NCI-H2081 (cell line): Measurements from ENCODE around the gene BRD2.

Source experiments
- DNase-seq, 2 experiments: peaks; one replicate each; lab custom pipeline; 2025; lab: John Stamatoyannopoulos, UW

BRD2 gene

DNA sequence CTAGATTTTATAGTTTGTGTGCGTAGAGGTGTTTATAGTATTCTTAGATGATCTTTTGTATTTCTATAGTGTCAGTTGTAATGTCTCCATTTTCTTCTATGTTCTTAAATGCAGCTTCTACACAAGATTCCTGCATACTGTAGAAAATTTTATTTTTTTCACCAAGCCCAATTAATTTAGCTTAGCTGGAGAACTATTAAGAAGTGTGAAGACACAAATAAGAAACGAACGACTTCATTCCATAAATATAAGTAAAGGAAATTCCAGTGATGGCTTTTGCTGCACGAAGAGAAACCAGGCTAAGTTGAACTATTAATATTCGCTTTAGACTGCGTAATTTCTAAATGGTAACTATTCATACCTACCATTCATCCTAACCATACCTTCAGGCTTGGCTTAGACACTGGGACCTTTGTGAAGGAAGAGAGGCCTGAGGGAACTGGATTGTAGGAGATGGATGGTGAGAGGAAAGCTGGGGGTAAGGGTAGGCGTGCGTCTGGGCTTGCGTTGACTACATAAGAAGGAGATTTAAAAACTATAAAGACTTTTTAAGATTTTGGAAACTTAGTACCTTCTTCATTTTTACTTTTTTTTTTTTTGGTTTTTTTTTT lies 25.1 kb downstream of the BRD2 start:
- DNase-seq: no peak

DNA sequence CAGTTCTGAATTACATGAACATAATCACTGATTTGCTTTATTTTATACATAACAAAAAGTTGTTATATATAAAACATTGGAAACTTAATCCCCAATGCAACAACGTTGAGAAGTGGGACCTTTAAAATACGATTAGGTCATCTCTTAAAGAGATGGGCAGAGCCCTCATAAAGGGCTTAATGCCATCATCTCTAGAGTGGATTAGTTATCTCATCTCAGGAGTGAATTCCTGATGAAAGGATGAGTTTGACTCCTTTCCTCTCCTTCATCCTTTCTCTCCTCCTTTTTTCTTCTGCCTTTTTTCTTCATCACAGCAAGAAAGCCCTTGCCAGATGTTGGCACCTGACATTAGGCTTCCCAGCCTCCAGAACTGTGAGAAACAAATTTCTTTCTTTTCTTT lies 27.1 kb downstream of the BRD2 start:
- no peak for DNase-seq

DNA sequence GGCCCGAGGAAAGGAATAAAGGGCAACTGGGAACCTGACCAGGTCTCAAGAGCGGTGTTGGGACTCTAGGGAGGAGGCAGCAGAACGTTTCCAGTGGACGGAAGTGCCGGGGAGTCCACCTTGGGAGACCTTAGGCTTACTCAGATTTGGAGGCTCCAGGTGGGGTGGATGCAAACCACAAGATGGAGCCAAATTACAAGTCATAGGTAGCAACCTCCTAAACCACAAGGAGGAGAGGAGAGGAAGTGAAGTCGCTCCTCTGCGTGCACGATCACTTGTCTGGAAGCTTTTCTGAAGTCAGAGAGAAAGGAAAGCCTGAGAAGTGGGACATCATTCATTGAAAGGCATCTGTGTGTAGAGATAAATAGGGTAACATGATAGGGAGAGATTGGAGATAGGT lies 31.7 kb downstream of the BRD2 start:
- no peak for DNase-seq

DNA sequence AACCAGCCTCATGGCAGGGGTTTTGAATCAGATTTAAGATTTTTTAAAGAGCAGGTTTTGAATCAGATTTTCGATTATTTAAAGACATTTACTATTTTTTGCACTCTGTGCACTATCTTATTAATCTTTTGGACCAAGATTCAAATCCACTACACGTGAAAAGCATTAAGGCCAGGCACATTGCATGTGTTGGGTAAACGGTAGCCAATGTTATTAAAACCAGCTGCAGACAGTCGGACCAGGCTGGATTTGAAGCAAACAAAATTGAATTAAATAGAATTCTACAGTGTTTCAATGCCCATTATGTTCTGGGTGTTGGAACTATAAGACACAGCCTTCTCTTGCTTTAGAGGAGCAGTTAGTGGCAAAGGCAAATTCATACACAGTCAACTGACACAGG lies 33.3 kb downstream of the BRD2 start:
- DNase-seq: no peak

DNA sequence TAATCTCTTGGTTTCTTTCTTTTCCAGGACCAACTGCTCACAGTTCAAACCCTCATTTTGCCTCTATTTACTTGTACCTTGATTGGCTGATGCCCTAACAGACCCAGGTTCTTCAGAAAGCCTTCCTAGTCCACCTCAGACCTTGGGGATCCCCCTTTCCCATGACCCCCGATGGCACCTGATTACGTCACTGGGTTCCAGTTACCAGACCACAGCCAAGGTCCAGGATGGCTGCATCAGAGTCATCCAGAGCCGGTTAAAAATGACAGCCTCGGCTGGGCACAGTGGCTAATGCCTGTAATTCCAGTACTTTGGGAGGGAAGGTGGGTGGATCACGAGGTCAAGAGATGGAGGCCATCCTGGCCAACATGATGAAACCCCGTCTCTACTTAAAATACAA lies 36.5 kb downstream of the BRD2 start:
- DNase-seq: no peak

DNA sequence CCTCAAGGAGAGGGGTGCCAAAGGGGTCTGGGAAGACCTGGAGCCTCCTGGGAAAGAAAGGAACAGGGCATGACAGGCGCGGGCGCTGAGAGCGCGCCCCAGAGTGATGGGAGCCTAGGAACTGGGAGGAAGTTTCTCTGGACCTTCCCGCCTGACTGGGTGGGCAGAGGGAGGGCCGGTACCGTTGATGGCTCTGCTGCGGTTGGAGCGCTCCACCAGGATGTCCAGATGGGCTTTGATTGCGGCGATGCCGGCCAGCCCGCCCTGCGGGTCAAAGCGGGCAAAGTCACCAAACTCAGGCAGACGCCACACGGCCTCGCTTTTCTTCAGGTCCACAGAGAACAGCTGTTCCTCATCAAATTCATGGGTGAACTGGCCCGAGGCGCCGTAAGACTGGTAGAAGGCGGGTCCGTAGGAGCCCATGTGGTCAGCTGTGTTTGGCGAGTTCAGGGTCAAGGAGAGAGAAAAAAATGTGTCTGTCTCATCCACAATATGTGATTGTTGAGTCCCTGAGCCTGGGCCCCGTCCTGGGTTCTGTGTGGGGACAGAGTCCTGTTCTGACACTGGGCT lies 39.5 kb downstream of the BRD2 start:
- DNase-seq: no peak

DNA sequence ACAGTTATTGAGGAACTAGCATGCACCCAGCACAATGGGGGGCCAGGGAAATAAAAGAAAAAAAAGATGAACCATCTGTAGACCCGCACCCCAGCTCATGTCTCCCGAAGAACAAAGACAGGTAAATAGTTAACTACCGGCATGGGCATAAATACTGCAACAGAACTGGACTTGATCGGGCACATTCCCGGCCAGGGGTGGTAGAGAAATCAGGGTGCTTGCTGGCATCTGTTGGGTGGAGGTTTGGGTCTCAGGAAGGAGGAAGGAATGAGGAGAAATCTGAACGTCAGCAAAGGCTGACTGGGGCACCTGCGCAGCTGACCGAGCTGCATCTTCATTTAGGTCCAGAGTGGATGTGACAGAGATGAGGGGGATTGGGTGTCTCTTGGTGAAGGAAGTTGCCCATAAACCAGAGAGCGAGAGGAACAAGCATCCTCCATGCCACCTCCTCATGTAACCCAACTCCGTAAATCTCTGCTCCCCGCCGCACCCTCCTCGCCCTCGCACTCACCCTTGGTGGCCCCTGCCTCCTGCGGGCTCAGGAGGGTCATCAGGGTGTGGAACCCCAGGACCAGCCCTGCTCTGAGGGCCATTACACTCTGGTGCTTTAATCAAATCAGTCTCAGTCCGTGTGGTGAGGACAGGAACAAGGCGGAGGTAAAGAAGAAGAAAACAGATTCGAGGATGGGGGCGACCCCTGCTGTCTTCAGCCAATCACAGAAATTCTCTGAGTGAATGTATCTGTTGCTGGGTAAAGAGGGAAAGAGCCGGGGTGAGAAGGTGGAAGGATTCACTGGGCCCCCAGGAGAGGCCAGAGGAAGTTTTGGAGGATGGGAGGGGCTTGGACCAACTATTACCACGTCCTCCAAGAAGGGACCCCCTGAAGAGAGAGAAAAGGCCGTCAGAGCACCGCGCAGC lies 40.8 kb downstream of the BRD2 start, which contains the start of gene HLA-DOA:
Gene HLA-DOA (minus strand): TSS at position 648 of the 918 bp plus-strand sequence.
- DNase-seq: peak in 1 of 2 experiments; percentile 16

DNA sequence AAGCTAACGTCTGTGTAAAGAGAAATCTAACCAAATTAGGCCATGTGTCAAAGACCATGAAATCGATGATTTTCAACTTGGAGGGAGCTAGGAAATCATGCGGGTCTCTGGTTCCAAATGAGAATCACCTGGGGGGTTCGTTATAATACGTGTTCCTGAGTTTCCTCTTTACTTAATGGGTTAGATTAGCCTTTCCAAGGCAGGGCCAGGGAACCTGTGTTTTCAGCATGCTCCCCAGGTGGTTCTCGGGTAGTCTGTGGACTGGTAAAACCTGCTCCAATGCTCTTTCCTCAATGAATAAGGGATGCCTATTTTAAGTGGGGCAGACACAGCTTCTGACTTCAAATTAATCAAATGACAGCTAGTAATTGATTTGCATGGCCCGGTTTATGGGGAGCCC lies 42.0 kb downstream of the BRD2 start:
- DNase-seq: no peak

DNA sequence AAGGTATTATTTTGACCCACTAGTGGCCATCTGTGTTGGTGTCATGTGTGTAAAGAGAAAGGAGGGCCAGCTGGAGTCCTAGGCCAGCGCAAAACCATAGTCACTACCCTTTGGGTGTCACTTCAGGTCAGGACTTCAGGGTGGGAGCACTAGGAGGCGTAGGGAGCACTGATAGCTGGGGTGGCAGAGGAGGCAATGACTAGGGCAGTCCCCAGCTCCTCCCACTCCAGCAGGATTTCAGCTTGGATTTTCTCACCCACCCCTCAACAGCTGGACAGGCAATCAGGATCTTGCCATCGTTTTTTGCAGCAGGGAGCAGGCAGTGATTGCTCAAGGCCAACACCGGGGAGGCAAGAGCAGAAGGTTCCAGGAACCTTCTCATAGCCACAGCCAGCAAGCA lies 45.2 kb downstream of the BRD2 start:
- no peak for DNase-seq

DNA sequence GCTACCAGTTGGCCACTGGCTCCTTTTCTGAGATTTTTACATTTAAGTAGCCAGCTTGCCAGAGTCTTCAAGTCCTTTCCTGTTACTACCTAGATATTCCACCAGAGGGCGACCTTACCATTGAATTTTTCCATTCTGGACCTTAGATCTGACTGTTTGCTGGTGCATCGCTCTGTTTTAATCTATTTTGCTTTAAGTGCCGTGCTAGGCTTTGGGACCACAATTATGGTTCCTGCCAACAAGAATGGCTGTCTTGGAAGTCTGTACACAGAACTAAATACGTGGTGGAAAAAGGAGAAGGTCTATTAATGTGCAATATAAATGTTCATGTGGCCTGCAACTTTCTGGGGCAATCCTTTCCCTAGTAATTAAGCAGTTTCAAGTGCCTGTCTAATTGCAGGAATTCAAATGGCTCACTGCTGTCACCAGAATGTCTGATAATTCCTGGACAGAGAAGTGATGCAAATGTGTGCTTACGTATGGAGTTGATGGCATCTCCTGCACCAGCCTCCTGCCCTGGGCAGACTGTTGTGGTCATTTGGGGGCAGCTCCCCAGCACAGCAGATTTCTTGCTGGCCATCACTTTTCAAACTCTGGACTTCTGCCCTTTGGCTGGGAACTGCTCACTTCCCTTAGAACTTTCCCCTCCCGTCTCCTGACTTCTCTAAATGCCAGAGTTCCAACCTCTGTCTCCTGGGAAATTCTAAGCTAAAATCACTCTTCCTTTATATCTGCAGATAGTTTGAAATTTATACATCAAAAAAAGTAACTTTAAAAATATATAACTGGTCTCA lies 46.6 kb downstream of the BRD2 start:
- DNase-seq: peak; percentile 47 to 68

DNA sequence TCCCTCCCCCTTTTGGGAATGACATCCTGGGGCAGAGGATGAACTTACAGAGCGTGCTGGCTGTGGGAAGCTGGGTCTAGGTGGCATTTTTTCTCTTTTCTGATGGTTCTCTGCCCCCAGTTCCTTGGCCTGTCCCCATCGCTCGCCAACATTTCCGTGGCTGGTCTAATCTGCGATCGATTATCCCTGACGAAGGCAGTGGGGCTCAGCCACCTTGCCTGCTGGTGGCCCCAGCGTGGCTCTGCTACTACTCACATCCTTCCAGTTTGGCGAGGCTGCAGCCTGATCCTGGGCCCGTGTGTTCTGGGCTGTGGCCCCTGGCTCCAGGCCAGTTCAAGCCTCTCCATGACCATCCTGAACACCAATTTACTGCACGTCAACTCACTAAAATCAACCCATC lies 47.4 kb downstream of the BRD2 start:
- no peak for DNase-seq

DNA sequence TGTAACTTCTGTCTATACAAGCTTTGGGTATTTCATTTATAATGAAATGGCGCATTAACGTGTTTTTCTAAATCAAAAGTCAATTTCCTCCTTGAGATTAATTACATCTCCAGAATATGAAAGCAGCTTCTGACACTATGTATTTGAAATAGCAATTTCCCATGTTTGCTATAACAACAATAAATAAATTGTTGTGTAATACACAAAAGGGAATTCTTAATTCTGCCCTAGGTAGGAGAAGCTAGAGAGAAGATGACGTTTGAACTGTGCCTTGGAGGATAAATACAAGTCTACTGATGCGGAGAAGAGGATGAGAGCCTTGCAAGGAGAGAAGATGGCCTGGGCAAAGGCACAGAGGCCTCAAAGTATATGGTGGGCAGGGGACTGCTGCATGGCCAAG lies 48.6 kb downstream of the BRD2 start:
- no peak for DNase-seq

DNA sequence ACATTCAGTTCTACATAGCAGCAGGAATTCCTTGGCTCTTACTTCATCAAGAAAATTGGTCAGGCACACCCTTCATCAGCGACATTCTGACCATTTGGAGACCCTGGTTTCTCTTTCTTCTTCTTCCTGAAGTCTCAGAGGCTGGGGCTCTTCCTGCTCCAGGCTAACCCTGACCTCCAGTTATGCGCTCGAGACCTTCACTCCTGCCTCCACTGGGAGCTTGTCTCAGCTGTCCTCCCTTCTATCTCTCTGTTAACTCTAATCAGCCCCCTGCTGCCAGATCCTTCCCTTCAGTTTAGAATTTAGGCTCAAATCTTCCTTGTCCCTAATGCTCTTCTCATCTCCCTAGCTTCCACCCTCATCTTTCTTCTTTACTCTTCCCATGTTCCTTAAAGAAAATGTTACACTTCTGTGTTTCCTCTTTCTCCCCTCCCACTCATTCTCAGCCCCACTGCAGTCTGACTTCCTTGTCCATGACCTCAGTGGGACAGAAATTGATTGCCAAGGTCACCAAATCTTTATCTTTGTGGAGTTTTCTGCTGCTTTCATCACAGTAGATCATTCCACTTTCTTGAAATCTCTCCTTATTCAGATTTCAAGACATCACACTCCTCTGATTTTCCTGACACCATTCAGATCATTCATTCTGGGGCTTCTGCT lies 49.4 kb downstream of the BRD2 start:
- DNase-seq: no peak

DNA sequence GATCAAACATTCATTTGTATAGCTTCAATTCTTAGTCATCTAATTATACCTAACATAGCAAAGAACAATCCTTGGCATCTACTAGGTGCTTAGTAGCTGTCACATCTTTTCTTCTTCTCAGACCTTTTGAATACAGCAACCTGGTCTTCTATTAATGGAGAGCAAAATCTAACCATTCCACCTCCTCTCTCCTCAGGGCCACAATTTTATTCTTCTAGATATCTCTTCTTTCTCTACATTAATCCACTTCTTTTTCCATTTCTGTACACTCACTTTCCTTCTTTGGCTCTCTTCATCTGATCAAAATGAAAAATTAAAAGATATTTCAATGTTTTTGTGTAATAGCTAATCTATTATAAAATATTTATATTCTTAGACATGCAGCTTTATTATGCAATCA lies 50.0 kb downstream of the BRD2 start:
- DNase-seq: no peak

DNA sequence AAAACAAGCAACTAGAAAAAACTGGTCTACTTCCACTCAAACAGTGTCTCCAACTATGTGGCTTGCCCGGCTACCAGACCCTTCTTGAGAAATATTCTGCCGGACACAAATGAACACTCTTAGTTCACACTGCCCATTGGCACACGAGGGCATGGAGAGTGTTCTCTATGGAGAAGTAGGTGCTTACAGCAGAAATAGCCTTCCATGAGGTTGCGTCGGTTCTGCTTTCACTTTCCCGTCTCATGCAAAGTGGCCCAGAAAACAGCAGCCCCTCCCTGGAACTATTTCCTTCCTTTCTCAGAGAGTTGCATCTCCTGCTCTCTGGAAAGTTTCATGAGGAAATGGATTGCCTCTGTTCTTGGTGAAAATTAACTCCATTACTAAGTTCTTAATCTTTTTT lies 50.5 kb downstream of the BRD2 start:
- DNase-seq: no peak

DNA sequence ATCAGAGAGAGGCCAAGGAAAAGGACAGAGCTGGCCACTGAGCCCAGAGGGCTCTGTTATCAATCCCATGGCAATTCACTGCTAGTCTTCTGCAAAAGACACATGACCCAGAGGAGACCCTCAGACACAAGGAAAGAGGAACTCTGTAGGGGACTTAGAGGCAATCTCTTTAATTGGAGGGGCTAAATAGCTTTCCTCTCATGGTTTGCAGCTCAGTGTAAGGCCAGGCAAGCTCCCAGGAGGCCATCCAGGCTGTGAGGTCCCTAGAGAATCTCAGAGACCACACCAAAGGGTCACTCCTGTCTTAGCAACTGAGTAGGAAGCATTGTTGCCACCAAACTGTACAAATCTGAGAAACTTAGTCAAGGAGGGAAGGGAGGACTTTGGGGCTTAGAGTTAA lies 51.0 kb downstream of the BRD2 start:
- no peak for DNase-seq

DNA sequence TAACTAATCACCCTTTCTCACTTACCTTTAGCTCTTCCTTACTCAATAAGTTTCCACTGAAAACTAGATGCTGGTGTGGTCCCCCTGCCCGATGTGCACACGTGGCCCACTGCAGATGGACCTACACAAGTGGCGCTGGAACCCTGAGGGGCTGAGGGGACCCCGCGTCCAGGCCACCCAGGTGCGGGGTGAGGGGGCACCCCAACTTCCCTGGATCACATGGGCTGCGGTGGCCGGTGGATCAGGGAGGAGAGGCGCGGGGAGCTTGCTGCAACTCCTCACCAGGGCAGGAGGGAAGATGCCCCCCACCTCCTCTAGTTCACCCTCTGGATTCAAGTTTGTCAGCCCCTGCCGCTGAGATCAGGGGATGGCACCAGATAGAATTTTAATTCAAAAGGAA lies 53.5 kb downstream of the BRD2 start:
- DNase-seq: no peak

DNA sequence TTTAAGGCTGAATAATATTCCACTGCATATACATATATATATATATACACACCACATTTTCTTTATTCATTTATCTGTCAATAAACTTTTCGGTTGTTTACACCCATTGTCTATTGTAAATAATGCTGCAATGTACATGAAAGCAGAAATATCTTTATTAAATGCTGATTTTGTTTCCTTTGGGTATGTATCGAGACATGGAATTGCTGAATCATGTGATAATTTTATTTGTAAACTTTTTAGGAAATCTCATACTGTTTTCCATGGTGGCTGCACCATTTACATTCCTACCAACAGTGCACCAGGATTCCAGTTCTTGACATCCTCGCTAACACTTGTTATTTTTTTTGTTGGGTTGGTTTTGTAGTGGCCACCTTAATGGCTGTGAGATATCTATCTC lies 55.1 kb downstream of the BRD2 start:
- no peak for DNase-seq

DNA sequence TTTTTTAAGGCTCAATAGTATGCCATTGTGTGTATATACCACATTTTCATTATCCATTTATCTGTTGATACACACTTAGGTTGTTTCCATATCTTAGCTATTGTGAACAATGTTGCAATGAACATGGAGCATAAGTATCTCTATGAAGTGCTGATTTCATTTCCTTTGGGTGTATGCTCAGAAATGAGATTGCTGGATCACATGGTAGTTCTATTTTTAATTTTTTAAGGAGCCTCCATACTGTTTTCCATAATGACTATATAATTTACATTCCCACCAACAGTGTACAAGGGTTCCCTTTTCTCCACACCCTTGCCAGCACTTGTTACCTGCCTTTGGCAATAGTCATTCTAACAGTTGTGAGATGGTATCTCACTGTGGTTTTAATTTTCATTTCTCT lies 56.1 kb downstream of the BRD2 start:
- DNase-seq: no peak

DNA sequence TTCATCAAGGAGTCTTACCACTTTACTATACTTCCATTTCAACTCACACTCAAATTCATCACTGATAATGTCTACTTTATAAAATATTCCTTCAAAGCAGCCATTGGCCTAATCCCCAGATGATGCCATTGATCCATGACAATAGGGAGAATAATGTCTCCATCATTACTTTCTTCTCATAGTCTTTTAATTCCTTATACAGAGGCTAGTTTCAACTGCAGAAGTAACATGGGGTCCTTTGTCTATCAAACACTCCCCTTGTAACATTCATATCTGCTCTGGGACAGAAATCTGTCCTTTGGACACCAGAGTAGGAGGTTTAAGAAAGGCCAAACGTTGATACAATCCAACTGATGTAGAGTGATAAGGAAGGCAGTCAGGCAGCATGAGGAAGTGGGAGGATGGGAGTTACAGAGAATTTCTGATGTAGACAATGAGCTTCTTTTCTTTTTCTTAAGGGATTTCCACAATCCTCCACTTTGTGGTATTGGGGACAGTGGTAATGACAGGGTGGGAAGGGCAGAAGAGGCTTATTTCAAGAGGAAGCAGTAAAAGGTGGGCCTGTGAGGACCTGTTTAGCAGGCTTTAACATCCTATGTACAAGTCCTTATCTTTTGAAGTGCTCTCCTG lies 59.9 kb downstream of the BRD2 start:
- DNase-seq: no peak
